Urothelium cell line (cell line): Measurements from ENCODE around the gene WT1.
A peak's percentile ranks its signal among the peaks of the same experiment; 100 is the strongest.

ENCODE experiments used
- DNase-seq: peaks from one replicate; pipeline ENCODE4 v3.0.0; 2011; ENCODE audit warnings: low spot score, mixed read lengths
- FAIRE-seq: peaks from 2 replicates; lab custom pipeline; 2011; peaks lifted over from hg19 to GRCh38; lab: Jason Lieb, UNC

WT1 gene

GRCh38 chr11:32438866-32439489 lies 3.6 kb upstream of the WT1 start:
- DNase-seq, result no peak
- FAIRE-seq, result no peak

- DNase-seq (no peak), FAIRE-seq (no peak)
These were observed 3.1 kb upstream of the WT1 start for GRCh38 chr11:32438346-32438865.

- FAIRE-seq, result no peak
These were observed 2.4 kb upstream of the WT1 start for GRCh38 chr11:32437495-32438345.

GRCh38 chr11:32436751-32437494 lies 1.6 kb upstream of the WT1 start:
- DNase-seq (no peak), FAIRE-seq (no peak)

More at GRCh38 chr11:32437495-32438345, 2.4 kb upstream of the WT1 start:
- no peak for DNase-seq

GRCh38 chr11:32435942-32436750 lies 807 bp upstream of the WT1 start:
- peak; percentile 17 for DNase-seq
- no peak for FAIRE-seq

- FAIRE-seq (no peak), DNase-seq (peak; percentile 62)
These were observed 223 bp downstream of the WT1 start for GRCh38 chr11:32435152-32435480.

- no peak for FAIRE-seq
- DNase-seq, result peak; percentile 82
These were observed 785 bp downstream of the WT1 start for GRCh38 chr11:32434356-32435151.

- no peak for FAIRE-seq
- no peak for DNase-seq
These were observed 1.4 kb downstream of the WT1 start for GRCh38 chr11:32433914-32434355.

GRCh38 chr11:32433101-32433913 lies 2.0 kb downstream of the WT1 start:
- no peak for DNase-seq
- no peak for FAIRE-seq

GRCh38 chr11:32432565-32432964 lies 2.8 kb downstream of the WT1 start:
- DNase-seq (no peak), FAIRE-seq (no peak)

GRCh38 chr11:32430568-32431381 lies 4.6 kb downstream of the WT1 start:
- DNase-seq, result no peak
- FAIRE-seq, result no peak

- no peak for FAIRE-seq
These were observed 5.9 kb downstream of the WT1 start for GRCh38 chr11:32429477-32429876.

GRCh38 chr11:32428665-32429303 lies 6.6 kb downstream of the WT1 start:
- DNase-seq (no peak), FAIRE-seq (no peak)

More at GRCh38 chr11:32429477-32429876, 5.9 kb downstream of the WT1 start:
- DNase-seq, result no peak

GRCh38 chr11:32427935-32428664 lies 7.2 kb downstream of the WT1 start:
- no peak for DNase-seq
- FAIRE-seq, result no peak

GRCh38 chr11:32427616-32427934 lies 7.8 kb downstream of the WT1 start:
- DNase-seq, result no peak
- no peak for FAIRE-seq

GRCh38 chr11:32426819-32427615 lies 8.3 kb downstream of the WT1 start:
- no peak for DNase-seq
- no peak for FAIRE-seq
